ENCODE results near the gene ROR1. TPM values are rescaled to one million over a fixed set of nuclear protein-coding genes. Genes with fewer than 3 reads are reported as not detected.

The ROR1 gene
- total and polyA plus RNA-seq, 3 experiments from 2014 or later = not detected

GRCh38 chr1:64182207-64182606 lies 408.4 kb downstream of the ROR1 start:
- H3K4me1 Mint-ChIP-seq = no peaks in the 10 kb centered on the region
- peaks cover 1 to 18% of the 10 kb centered on the region in 2 donors for H3K27me3 Mint-ChIP-seq
- no peak for DNase-seq
- H3K4me3 ChIP-seq (ENCODE audit: low read length) = no peak overlapping the region
- H3K4me3 Mint-ChIP-seq = no peak overlapping the region
- no peaks in the 10 kb centered on the region for H3K9me3 Mint-ChIP-seq
- no peaks in the 10 kb centered on the region for H3K9me3 ChIP-seq (ENCODE audit: low read length)
- no peaks in the 10 kb centered on the region for H3K4me1 ChIP-seq (ENCODE audit: insufficient read depth, low read length)
- H3K36me3 Mint-ChIP-seq = no peaks in the 10 kb centered on the region
- ChIA-PET POLR2A (no interaction called here), CTCF (no interaction called here)
- H3K27ac Mint-ChIP-seq = no peak overlapping the region
- H3K36me3 ChIP-seq (ENCODE audit: insufficient read depth, low read length) = no peaks in the 10 kb centered on the region
- H3K27ac ChIP-seq (ENCODE audit: low read depth, low read length) = no peak overlapping the region
- H3K27me3 ChIP-seq (ENCODE audit: insufficient read depth, low read length, poor library complexity, severe bottlenecking) = no peaks in the 10 kb centered on the region

GRCh38 chr1:64183395-64184002 lies 409.7 kb downstream of the ROR1 start:
- Histone ChIP-seq H3K9me3 (ENCODE audit: low read length) (no peaks in the 10 kb centered on the region), H3K4me3 (ENCODE audit: low read length) (no peak overlapping the region), H3K27ac (ENCODE audit: low read depth, low read length) (no peak overlapping the region), H3K27me3 (ENCODE audit: insufficient read depth, low read length, poor library complexity, severe bottlenecking) (no peaks in the 10 kb centered on the region), H3K36me3 (ENCODE audit: insufficient read depth, low read length) (no peaks in the 10 kb centered on the region), H3K4me1 (ENCODE audit: insufficient read depth, low read length) (no peaks in the 10 kb centered on the region)
- Mint-ChIP-seq H3K27ac (no peak overlapping the region), H3K27me3 (peaks cover 1 to 15% of the 10 kb centered on the region in 2 donors), H3K4me3 (no peak overlapping the region), H3K4me1 (no peaks in the 10 kb centered on the region), H3K9me3 (no peaks in the 10 kb centered on the region), H3K36me3 (no peaks in the 10 kb centered on the region)
- ChIA-PET POLR2A (no interaction called here), CTCF (no interaction called here)
- no peak for DNase-seq

GRCh38 chr1:64184003-64184440 lies 410.2 kb downstream of the ROR1 start:
- no peaks in the 10 kb centered on the region for H3K4me1 ChIP-seq (ENCODE audit: insufficient read depth, low read length)
- CTCF ChIA-PET = no interaction called here
- H3K36me3 Mint-ChIP-seq = no peaks in the 10 kb centered on the region
- no peak overlapping the region for H3K27ac Mint-ChIP-seq
- H3K4me3 Mint-ChIP-seq = no peak overlapping the region
- no peaks in the 10 kb centered on the region for H3K9me3 ChIP-seq (ENCODE audit: low read length)
- H3K27me3 Mint-ChIP-seq = peaks cover 1 to 10% of the 10 kb centered on the region in 2 donors
- H3K9me3 Mint-ChIP-seq = no peaks in the 10 kb centered on the region
- H3K27ac ChIP-seq (ENCODE audit: low read depth, low read length) = no peak overlapping the region
- H3K27me3 ChIP-seq (ENCODE audit: insufficient read depth, low read length, poor library complexity, severe bottlenecking) = no peaks in the 10 kb centered on the region
- H3K4me3 ChIP-seq (ENCODE audit: low read length) = no peak overlapping the region
- no peaks in the 10 kb centered on the region for H3K36me3 ChIP-seq (ENCODE audit: insufficient read depth, low read length)
- POLR2A ChIA-PET = no interaction called here
- no peaks in the 10 kb centered on the region for H3K4me1 Mint-ChIP-seq
- DNase-seq = no peak

GRCh38 chr1:64186138-64186897 lies 412.5 kb downstream of the ROR1 start:
- Histone ChIP-seq H3K9me3 (ENCODE audit: low read length) (no peaks in the 10 kb centered on the region), H3K4me3 (ENCODE audit: low read length) (no peak overlapping the region), H3K27ac (ENCODE audit: low read depth, low read length) (no peak overlapping the region), H3K4me1 (ENCODE audit: insufficient read depth, low read length) (no peaks in the 10 kb centered on the region), H3K36me3 (ENCODE audit: insufficient read depth, low read length) (no peaks in the 10 kb centered on the region), H3K27me3 (ENCODE audit: insufficient read depth, low read length, poor library complexity, severe bottlenecking) (no peaks in the 10 kb centered on the region)
- Mint-ChIP-seq H3K4me1 (no peaks in the 10 kb centered on the region), H3K27me3 (peaks cover 1 to 6% of the 10 kb centered on the region in 2 donors), H3K9me3 (no peaks in the 10 kb centered on the region), H3K36me3 (no peaks in the 10 kb centered on the region), H3K4me3 (no peak overlapping the region), H3K27ac (no peak overlapping the region)
- DNase-seq = no peak
- CTCF ChIA-PET = no interaction called here
- POLR2A ChIA-PET = no interaction called here

- Mint-ChIP-seq H3K4me3 (no peak overlapping the region), H3K4me1 (no peaks in the 10 kb centered on the region), H3K27me3 (peaks cover 1 to 6% of the 10 kb centered on the region in 2 donors), H3K9me3 (no peaks in the 10 kb centered on the region), H3K36me3 (no peaks in the 10 kb centered on the region), H3K27ac (no peak overlapping the region)
- H3K4me1 ChIP-seq (ENCODE audit: insufficient read depth, low read length) = no peaks in the 10 kb centered on the region
- POLR2A ChIA-PET = no interaction called here
- H3K9me3 ChIP-seq (ENCODE audit: low read length) = no peaks in the 10 kb centered on the region
- no peaks in the 10 kb centered on the region for H3K36me3 ChIP-seq (ENCODE audit: insufficient read depth, low read length)
- H3K27ac ChIP-seq (ENCODE audit: low read depth, low read length) = no peak overlapping the region
- CTCF ChIA-PET = no interaction called here
- no peak overlapping the region for H3K4me3 ChIP-seq (ENCODE audit: low read length)
- DNase-seq = no peak
- H3K27me3 ChIP-seq (ENCODE audit: insufficient read depth, low read length, poor library complexity, severe bottlenecking) = no peaks in the 10 kb centered on the region
Observed at GRCh38 chr1:64186898-64187280, 413.1 kb downstream of the ROR1 start.

- CTCF ChIA-PET = no interaction called here
- no peak overlapping the region for H3K4me3 ChIP-seq (ENCODE audit: low read length)
- H3K27me3 Mint-ChIP-seq = peaks cover 0 to 6% of the 10 kb centered on the region in 2 donors
- no peaks in the 10 kb centered on the region for H3K4me1 Mint-ChIP-seq
- H3K27ac ChIP-seq (ENCODE audit: low read depth, low read length) = no peak overlapping the region
- H3K27me3 ChIP-seq (ENCODE audit: insufficient read depth, low read length, poor library complexity, severe bottlenecking) = no peaks in the 10 kb centered on the region
- no peak overlapping the region for H3K27ac Mint-ChIP-seq
- no peaks in the 10 kb centered on the region for H3K4me1 ChIP-seq (ENCODE audit: insufficient read depth, low read length)
- no peaks in the 10 kb centered on the region for H3K36me3 ChIP-seq (ENCODE audit: insufficient read depth, low read length)
- H3K36me3 Mint-ChIP-seq = no peaks in the 10 kb centered on the region
- no peak for DNase-seq
- H3K9me3 ChIP-seq (ENCODE audit: low read length) = no peaks in the 10 kb centered on the region
- H3K9me3 Mint-ChIP-seq = no peaks in the 10 kb centered on the region
- H3K4me3 Mint-ChIP-seq = no peak overlapping the region
- POLR2A ChIA-PET = no interaction called here
Observed at GRCh38 chr1:64187646-64188045, 413.8 kb downstream of the ROR1 start.

- POLR2A ChIA-PET = no interaction called here
- Mint-ChIP-seq H3K36me3 (no peaks in the 10 kb centered on the region), H3K4me1 (no peaks in the 10 kb centered on the region), H3K9me3 (no peaks in the 10 kb centered on the region), H3K27ac (no peak overlapping the region), H3K27me3 (no peaks in the 10 kb centered on the region), H3K4me3 (no peak overlapping the region)
- Histone ChIP-seq H3K27me3 (ENCODE audit: insufficient read depth, low read length, poor library complexity, severe bottlenecking) (no peaks in the 10 kb centered on the region), H3K27ac (ENCODE audit: low read depth, low read length) (no peak overlapping the region), H3K36me3 (ENCODE audit: insufficient read depth, low read length) (no peaks in the 10 kb centered on the region), H3K4me3 (ENCODE audit: low read length) (no peak overlapping the region), H3K4me1 (ENCODE audit: insufficient read depth, low read length) (no peaks in the 10 kb centered on the region), H3K9me3 (ENCODE audit: low read length) (no peaks in the 10 kb centered on the region)
- no peak for DNase-seq
- CTCF ChIA-PET = no interaction called here
Observed at GRCh38 chr1:64192290-64192689, 418.5 kb downstream of the ROR1 start.

GRCh38 chr1:64194168-64195080 lies 420.6 kb downstream of the ROR1 start:
- ChIA-PET CTCF (no interaction called here), POLR2A (no interaction called here)
- H3K9me3 ChIP-seq (ENCODE audit: low read length) = no peaks in the 10 kb centered on the region
- H3K27ac ChIP-seq (ENCODE audit: low read depth, low read length) = no peak overlapping the region
- Mint-ChIP-seq H3K27ac (no peak overlapping the region), H3K9me3 (no peaks in the 10 kb centered on the region), H3K36me3 (no peaks in the 10 kb centered on the region), H3K4me1 (no peaks in the 10 kb centered on the region), H3K4me3 (no peak overlapping the region), H3K27me3 (no peaks in the 10 kb centered on the region)
- DNase-seq = no peak
- H3K4me3 ChIP-seq (ENCODE audit: low read length) = no peak overlapping the region
- H3K36me3 ChIP-seq (ENCODE audit: insufficient read depth, low read length) = no peaks in the 10 kb centered on the region
- no peaks in the 10 kb centered on the region for H3K27me3 ChIP-seq (ENCODE audit: insufficient read depth, low read length, poor library complexity, severe bottlenecking)
- no peaks in the 10 kb centered on the region for H3K4me1 ChIP-seq (ENCODE audit: insufficient read depth, low read length)

All from CD8-positive, alpha-beta memory T cell (primary cell).